HG02759 (cell line): ENCODE data around the gene FOXJ3.

Source experiments
- ATAC-seq: cut with Tn5 transposase; IDR thresholded peaks from one replicate; pipeline ENCODE4 v1.9.1; 2021; ENCODE audit warnings: mild to moderate bottlenecking, moderate library complexity; ENCODE audit not compliant: unreplicated experiment

The FOXJ3 gene

GRCh38 chr1:42195841-42196240, 139.2 kb downstream of the FOXJ3 start:
- ATAC-seq, result no peak

- ATAC-seq, result no peak
Observed at GRCh38 chr1:42192106-42192505, 142.9 kb downstream of the FOXJ3 start.

- no peak for ATAC-seq
Observed at GRCh38 chr1:42191319-42191718, 143.7 kb downstream of the FOXJ3 start.

GRCh38 chr1:42189931-42190853, 144.8 kb downstream of the FOXJ3 start:
- ATAC-seq, result no peak

GRCh38 chr1:42186152-42186551, 148.9 kb downstream of the FOXJ3 start:
- no peak for ATAC-seq

- no peak for ATAC-seq
Observed at GRCh38 chr1:42184616-42185015, 150.4 kb downstream of the FOXJ3 start.

GRCh38 chr1:42183957-42184268, 151.1 kb downstream of the FOXJ3 start:
- no peak for ATAC-seq

- no peak for ATAC-seq
Observed at GRCh38 chr1:42183210-42183956, 151.7 kb downstream of the FOXJ3 start.

- no peak for ATAC-seq
Observed at GRCh38 chr1:42181687-42182086, 153.3 kb downstream of the FOXJ3 start.

GRCh38 chr1:42179900-42180329, 155.1 kb downstream of the FOXJ3 start:
- no peak for ATAC-seq

GRCh38 chr1:42179275-42179674, 155.8 kb downstream of the FOXJ3 start:
- ATAC-seq, result no peak

GRCh38 chr1:42178249-42178648, 156.8 kb downstream of the FOXJ3 start:
- ATAC-seq, result no peak

- no peak for ATAC-seq
Observed at GRCh38 chr1:42177541-42177981, 157.5 kb downstream of the FOXJ3 start.

GRCh38 chr1:42176902-42177519, 158.0 kb downstream of the FOXJ3 start:
- ATAC-seq, result no peak

GRCh38 chr1:42175314-42176054, 159.6 kb downstream of the FOXJ3 start:
- ATAC-seq, result no peak

GRCh38 chr1:42173961-42174735, 160.9 kb downstream of the FOXJ3 start:
- ATAC-seq, result no peak

- ATAC-seq, result no peak
Observed at GRCh38 chr1:42173155-42173933, 161.7 kb downstream of the FOXJ3 start.

GRCh38 chr1:42172381-42173133, 162.5 kb downstream of the FOXJ3 start:
- ATAC-seq, result no peak
